HEK293T (cell line): ENCODE data around the gene MRPS6.

Experiments
- CTCF ChIA-PET: fragments of 350-600 bp; formaldehyde crosslinking; extraction: SDS; loops from one replicate; lab custom pipeline; 2021; ENCODE audit warnings: antibody characterized with exemption, inconsistent platforms; lab: Yijun Ruan, JAX
- POLR2A ChIA-PET: fragments of 350-600 bp; formaldehyde crosslinking; extraction: SDS; loops from one replicate; lab custom pipeline; 2020; ENCODE audit warnings: antibody characterized with exemption, inconsistent platforms; lab: Yijun Ruan, JAX
- DNase-seq: peaks from one replicate; pipeline ENCODE4 v3.0.0; 2012; ENCODE audit warnings: mixed read lengths; ENCODE audit errors: extremely low spot score
- ARNT ChIP-seq: fragments of 450-650 bp; IDR thresholded peaks from 2 replicates; pipeline ENCODE4 v1.6.1; 2017; ENCODE audit warnings: mild to moderate bottlenecking
- BHLHE40 ChIP-seq: fragments of 450-650 bp; IDR thresholded peaks from 2 replicates; pipeline ENCODE4 v1.6.1; 2016; ENCODE audit warnings: mild to moderate bottlenecking, moderate library complexity, borderline replicate concordance
- CTBP1 ChIP-seq: fragments of 450-650 bp; IDR thresholded peaks from 2 replicates; pipeline ENCODE4 v1.6.1; 2016; ENCODE audit warnings: borderline replicate concordance
- ELF4 ChIP-seq: fragments of 450-650 bp; IDR thresholded peaks from 2 replicates; pipeline ENCODE4 v1.6.1; 2017; ENCODE audit warnings: antibody characterized with exemption
- FOXA1 ChIP-seq: fragments of 450-650 bp; IDR thresholded peaks from 2 replicates; pipeline ENCODE4 v1.6.1; 2016; ENCODE audit warnings: mild to moderate bottlenecking
- FOXK2 ChIP-seq: fragments of 450-650 bp; IDR thresholded peaks from 2 replicates; pipeline ENCODE4 v1.6.1; 2016; ENCODE audit warnings: mild to moderate bottlenecking
- FOXM1 ChIP-seq: fragments of 450-650 bp; IDR thresholded peaks from 2 replicates; pipeline ENCODE4 v1.6.1; 2017; ENCODE audit warnings: mild to moderate bottlenecking, borderline replicate concordance
- HDGF ChIP-seq: fragments of 450-650 bp; IDR thresholded peaks from 2 replicates; pipeline ENCODE4 v1.6.1; 2017; ENCODE audit warnings: antibody characterized with exemption, borderline replicate concordance
- L3MBTL2 ChIP-seq: fragments of 450-650 bp; conservative IDR thresholded peaks from 2 replicates; pipeline ENCODE4 v1.6.1; 2016; ENCODE audit warnings: mild to moderate bottlenecking
- LEF1 ChIP-seq: fragments of 450-650 bp; IDR thresholded peaks from 2 replicates; pipeline ENCODE4 v1.6.1; 2017; ENCODE audit warnings: mild to moderate bottlenecking, borderline replicate concordance
- NFRKB ChIP-seq: fragments of 450-650 bp; IDR thresholded peaks from 2 replicates; pipeline ENCODE4 v1.6.1; 2016; ENCODE audit warnings: mild to moderate bottlenecking, moderate library complexity
- SP1 ChIP-seq: fragments of 450-650 bp; IDR thresholded peaks from 2 replicates; pipeline ENCODE4 v1.6.1; 2017
- SUZ12 ChIP-seq: fragments of 450-650 bp; IDR thresholded peaks from 2 replicates; pipeline ENCODE4 v1.6.1; 2016; ENCODE audit warnings: mild to moderate bottlenecking
- TARDBP ChIP-seq: fragments of 450-650 bp; IDR thresholded peaks from 2 replicates; pipeline ENCODE4 v1.6.1; 2016
- ZNF384 ChIP-seq: fragments of 450-650 bp; IDR thresholded peaks from 2 replicates; pipeline ENCODE4 v1.6.1; 2016
- TF ChIP-seq, protein P1 (sequence below): fragments of 450-650 bp; IDR thresholded peaks from 2 replicates; pipeline ENCODE4 v1.6.1; 2016

Gene MRPS6

DNA sequence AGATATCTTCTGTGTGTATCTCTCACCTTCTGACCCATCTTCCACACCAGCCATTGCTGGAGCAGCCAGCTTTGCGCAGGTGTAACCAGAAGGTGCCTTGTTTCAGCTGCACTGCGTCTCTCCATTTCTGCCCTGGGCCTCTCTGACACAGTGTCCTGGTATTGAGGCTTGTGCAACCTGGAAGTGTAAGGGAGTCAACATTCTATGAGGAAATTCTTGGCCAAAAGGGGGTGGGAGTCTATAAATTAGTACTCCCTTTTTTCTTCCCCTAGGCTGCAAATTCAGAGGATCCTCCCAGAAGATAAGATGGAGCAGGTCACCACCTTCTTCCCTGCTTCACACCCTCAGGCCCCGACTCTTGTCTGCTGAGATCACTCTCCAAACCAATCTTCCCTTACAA is 109.1 kb downstream of the MRPS6 start:
- POLR2A ChIA-PET = no interaction called here
- no peak for TF ChIP-seq HDGF
- TF ChIP-seq FOXA1 = no peak
- TF ChIP-seq ELF4 = no peak
- no peak for TF ChIP-seq L3MBTL2
- no peak for TF ChIP-seq BHLHE40
- TF ChIP-seq ARNT = no peak
- TF ChIP-seq ZNF384 = no peak
- no peak for TF ChIP-seq NFRKB
- no peak for TF ChIP-seq CTBP1
- no peak for TF ChIP-seq SP1
- TF ChIP-seq LEF1 = no peak
- CTCF ChIA-PET = no interaction called here
- no peak for DNase-seq

DNA sequence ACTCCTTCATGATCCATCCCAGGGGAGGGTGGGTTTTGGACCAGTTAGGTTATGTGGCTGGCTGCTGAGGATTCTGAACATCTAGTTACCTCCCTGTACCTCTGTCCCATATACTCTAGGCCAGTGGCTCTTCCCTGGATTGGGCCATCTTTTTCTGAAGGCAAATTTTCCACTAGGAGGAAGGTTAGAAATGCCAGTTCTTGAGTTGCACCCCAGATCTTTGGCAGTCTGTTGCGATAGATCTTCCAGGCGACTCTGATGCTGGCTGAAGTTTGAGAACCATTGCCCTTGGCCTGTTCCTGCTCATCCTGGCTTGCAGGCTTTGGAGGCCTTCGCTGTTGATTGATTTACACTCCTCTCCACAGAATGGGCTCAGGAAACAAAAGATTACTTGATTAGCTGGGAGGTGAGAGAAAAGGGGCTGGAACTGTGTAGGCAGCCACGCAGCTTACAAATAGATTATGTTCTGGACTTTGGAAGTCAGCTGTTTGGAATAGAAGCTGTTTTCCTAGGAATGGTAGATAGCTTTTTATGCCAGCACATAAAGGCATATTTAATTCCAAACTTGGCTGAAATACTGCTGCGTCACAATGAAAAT is 110.1 kb downstream of the MRPS6 start:
- ChIA-PET CTCF (no interaction called here), POLR2A (no interaction called here)
- TF ChIP-seq HDGF = no peak
- no peak for TF ChIP-seq SUZ12
- TF ChIP-seq L3MBTL2 = no peak
- no peak for TF ChIP-seq LEF1
- TF ChIP-seq BHLHE40 = no peak
- no peak for TF ChIP-seq ARNT
- TF ChIP-seq ZNF384 = no peak
- TF ChIP-seq ELF4 = no peak
- TF ChIP-seq TARDBP = no peak
- TF ChIP-seq NFRKB = no peak
- TF ChIP-seq SP1 = no peak
- no peak for TF ChIP-seq FOXA1
- no peak for TF ChIP-seq FOXK2
- no peak for TF ChIP-seq FOXM1
- DNase-seq = no peak

DNA sequence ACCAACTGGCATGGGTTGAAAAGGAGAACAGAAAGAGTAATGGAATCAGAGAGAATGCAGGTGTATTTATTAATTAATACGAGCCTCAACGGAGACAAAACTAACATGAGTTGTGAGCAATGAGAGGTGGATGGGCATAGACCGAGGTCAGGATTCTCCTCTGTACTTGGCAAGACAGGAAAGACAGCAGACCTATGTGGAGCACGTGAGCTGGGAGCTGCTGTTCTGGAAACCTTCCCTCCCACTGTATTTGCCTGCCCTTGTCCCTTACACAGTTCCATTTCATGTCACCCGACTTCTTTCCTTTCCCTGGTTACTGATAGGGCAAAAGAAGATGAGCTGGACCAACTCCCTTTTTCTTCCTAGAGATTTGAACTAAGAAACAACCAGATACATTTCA is 110.9 kb downstream of the MRPS6 start:
- TF ChIP-seq LEF1 (no peak), HDGF (no peak), ZNF384 (no peak), TARDBP (no peak)
- DNase-seq = no peak
- POLR2A ChIA-PET = no interaction called here
- CTCF ChIA-PET = no interaction called here

DNA sequence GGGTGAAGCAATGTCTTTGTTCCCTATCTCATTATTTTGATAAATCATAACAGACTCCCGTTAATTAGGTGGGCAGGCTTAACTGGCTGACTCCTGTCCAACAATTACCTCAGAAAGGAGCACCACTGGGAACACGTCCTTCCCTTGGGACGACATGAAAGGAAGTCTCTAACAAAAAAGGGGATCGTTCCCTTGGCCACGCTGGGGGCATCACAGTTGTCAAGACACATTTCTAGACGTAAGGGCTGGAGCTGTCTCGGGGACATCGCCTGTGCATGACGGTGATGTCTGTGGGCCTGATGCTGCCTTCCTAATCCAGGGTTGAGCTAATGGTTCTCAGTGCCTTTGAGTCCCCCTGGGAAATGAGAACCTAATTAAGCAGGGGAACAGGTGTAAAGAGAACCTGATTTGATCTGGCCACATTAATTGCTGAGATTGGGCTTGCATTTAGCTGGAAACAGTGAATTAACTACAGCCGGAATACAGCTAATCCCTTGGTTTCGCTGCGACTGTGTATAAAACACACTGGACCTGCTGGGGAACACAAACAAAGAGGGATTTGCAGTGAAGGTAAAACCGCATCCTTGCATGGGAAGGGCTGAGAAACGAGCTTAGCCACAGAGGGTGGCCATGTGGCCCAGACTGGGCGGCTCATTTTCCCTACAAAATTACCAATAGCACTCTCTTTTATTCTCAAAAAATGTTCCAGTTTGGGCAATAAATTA is 111.8 kb downstream of the MRPS6 start:
- no peak for DNase-seq
- CTCF ChIA-PET = no interaction called here
- TF ChIP-seq L3MBTL2 = no peak
- POLR2A ChIA-PET = no interaction called here

DNA sequence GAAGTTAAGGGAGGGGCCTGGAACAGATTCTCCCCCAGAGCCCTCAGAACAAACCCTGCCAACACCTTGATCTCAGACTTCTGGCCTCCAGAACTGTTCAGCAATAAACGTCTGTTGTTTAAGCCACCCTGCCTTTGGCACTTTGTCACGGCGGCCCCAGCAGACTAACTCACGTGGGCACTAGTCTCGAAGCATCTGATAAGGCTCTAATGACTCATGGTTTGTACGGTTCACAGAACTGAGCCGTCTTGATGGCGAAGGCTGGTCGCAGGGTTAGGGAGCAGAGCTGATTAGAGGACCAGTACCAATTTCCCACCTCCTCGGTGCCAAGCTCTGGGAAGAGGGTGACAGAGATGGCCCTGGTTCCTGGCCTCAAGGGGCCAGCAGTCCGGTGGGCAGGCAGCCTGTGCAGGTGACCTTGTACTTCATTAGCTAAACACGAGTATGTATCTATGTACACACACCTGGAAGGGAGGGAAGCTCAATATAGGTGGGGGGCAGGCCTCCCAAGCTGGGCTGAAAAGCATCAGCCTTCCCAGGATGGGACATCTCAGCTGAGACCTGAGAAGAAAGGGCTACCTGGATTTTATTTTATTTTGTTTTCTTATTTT is 112.8 kb downstream of the MRPS6 start:
- ChIA-PET CTCF (no interaction called here), POLR2A (no interaction called here)
- TF ChIP-seq CTBP1 = no peak
- no peak for TF ChIP-seq FOXM1
- no peak for TF ChIP-seq SUZ12
- TF ChIP-seq, protein P1, sequence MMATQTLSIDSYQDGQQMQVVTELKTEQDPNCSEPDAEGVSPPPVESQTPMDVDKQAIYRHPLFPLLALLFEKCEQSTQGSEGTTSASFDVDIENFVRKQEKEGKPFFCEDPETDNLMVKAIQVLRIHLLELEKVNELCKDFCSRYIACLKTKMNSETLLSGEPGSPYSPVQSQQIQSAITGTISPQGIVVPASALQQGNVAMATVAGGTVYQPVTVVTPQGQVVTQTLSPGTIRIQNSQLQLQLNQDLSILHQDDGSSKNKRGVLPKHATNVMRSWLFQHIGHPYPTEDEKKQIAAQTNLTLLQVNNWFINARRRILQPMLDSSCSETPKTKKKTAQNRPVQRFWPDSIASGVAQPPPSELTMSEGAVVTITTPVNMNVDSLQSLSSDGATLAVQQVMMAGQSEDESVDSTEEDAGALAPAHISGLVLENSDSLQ = no peak
- TF ChIP-seq ZNF384 = no peak
- TF ChIP-seq L3MBTL2 = no peak
- TF ChIP-seq LEF1 = no peak
- no peak for TF ChIP-seq HDGF
- no peak for TF ChIP-seq FOXK2
- TF ChIP-seq SP1 = no peak
- TF ChIP-seq ARNT = no peak
- no peak for TF ChIP-seq NFRKB
- TF ChIP-seq FOXA1 = no peak
- TF ChIP-seq BHLHE40 = no peak
- TF ChIP-seq TARDBP = no peak
- no peak for TF ChIP-seq ELF4
- DNase-seq = no peak

DNA sequence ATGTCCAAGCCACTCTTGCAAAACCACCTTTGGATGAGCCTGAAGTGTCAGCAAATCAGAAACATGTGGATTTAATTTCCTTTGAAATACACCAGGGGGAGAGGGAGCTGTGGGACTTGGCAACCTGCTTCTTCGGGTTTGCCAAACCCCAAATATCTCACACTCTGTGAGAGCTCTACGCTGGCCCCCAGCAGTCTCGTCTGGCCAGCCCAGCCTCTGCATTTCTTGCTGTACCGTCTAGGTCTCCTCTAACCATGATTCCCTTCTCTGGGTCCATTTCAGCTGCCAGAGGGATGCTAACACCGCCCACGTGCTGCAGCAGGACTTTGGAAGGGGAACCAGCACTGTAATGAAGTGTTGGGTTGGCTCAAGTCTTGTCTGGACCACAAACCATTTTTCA is 114.6 kb downstream of the MRPS6 start:
- TF ChIP-seq FOXA1 = no peak
- no peak for TF ChIP-seq FOXM1
- TF ChIP-seq ZNF384 = no peak
- no peak for TF ChIP-seq ARNT
- no peak for TF ChIP-seq HDGF
- TF ChIP-seq CTBP1 = no peak
- TF ChIP-seq SUZ12 = no peak
- TF ChIP-seq TARDBP = no peak
- no peak for TF ChIP-seq ELF4
- TF ChIP-seq L3MBTL2 = no peak
- TF ChIP-seq BHLHE40 = no peak
- TF ChIP-seq LEF1 = no peak
- TF ChIP-seq NFRKB = no peak
- TF ChIP-seq, protein P1 = no peak
- no peak for TF ChIP-seq SP1
- ChIA-PET POLR2A (no interaction called here), CTCF (no interaction called here)
- DNase-seq = no peak

DNA sequence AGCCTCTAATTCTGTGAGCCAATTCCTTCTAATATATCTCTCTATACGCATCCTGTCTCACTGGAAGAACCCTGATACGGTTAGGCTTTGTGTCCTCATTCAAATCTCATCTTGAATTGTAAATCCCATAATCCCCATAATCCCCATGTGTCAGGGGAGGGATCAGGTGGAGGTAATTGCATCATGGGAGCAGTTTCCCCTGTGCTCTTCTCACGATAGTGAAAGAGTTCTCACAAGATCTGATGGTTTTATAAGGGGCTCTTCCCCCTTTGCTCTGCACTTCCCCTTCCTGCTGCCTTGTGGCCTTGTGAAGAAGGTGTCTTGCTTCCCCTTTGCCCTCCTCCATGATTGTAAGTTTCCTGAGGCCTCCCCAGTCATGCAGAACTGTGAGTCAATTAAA is 116.1 kb downstream of the MRPS6 start:
- TF ChIP-seq FOXM1 (no peak), ELF4 (no peak), SP1 (no peak)
- ChIA-PET POLR2A (no interaction called here), CTCF (no interaction called here)
- DNase-seq = no peak
